ENCODE results near the gene IKZF5.

IKZF5 gene

GRCh38 chr10:123001370-123001769, 7.2 kb downstream of the IKZF5 start:
- TF ChIP-seq, protein P1, sequence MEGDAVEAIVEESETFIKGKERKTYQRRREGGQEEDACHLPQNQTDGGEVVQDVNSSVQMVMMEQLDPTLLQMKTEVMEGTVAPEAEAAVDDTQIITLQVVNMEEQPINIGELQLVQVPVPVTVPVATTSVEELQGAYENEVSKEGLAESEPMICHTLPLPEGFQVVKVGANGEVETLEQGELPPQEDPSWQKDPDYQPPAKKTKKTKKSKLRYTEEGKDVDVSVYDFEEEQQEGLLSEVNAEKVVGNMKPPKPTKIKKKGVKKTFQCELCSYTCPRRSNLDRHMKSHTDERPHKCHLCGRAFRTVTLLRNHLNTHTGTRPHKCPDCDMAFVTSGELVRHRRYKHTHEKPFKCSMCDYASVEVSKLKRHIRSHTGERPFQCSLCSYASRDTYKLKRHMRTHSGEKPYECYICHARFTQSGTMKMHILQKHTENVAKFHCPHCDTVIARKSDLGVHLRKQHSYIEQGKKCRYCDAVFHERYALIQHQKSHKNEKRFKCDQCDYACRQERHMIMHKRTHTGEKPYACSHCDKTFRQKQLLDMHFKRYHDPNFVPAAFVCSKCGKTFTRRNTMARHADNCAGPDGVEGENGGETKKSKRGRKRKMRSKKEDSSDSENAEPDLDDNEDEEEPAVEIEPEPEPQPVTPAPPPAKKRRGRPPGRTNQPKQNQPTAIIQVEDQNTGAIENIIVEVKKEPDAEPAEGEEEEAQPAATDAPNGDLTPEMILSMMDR (conservative IDR thresholded peaks at IDR 0.05; ENCODE audit: low read length) = no peak
- DNase-seq (ENCODE audit: low read depth) = no peak
- H3K4me3 ChIP-seq (ENCODE audit: low read length) = no peak overlapping the region

DNA sequence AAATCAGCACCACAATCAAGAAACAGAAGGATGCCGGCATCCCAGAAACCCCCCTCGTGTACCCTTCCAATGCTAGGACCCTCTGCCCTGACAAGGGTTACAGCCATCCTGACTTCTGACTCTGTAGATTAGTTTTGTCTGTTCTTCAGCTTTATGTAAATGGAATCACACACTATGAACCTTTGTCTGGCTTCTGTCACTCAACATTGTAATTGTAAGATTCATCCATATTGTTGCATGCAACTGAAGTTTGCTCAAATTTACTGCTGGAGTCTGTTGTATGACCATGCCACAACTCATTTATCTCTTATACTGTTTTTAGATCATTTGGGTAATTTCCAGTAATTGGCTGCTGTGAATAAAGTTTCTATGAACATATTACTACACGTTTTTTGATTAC, 8.4 kb downstream of the IKZF5 start:
- no peak for DNase-seq (ENCODE audit: low read depth)
- TF ChIP-seq, protein P1 (conservative IDR thresholded peaks at IDR 0.05; ENCODE audit: low read length) = no peak
- H3K4me3 ChIP-seq (ENCODE audit: low read length) = no peak overlapping the region

DNA sequence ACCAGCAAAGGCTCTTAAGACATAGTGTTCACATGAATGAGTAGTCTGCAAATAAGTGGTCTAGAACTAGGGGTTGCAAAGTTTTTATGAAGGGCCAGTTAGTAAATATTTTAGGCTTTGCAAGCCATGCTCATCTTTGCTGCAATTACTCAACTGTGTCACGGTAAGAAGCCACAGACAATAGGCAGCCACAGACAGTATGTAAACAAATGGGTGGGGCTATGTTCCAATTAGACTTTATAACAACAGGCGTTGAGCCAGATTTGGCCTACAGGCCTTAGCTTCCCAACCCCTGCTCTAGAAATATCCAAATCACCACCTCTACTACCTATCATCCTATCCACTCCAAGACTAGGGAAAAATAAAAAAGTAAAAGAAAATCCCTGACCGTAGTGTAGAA, 9.2 kb downstream of the IKZF5 start:
- no peak overlapping the region for H3K4me3 ChIP-seq (ENCODE audit: low read length)
- DNase-seq (ENCODE audit: low read depth) = no peak
- TF ChIP-seq, protein P1 (conservative IDR thresholded peaks at IDR 0.05; ENCODE audit: low read length) = no peak

- TF ChIP-seq, protein P1 (conservative IDR thresholded peaks at IDR 0.05; ENCODE audit: low read length) = no peak
- no peak overlapping the region for H3K4me3 ChIP-seq (ENCODE audit: low read length)
These were observed 9.7 kb downstream of the IKZF5 start for GRCh38 chr10:122998934-122999333.

GRCh38 chr10:122998360-122998917, 10.2 kb downstream of the IKZF5 start:
- H3K4me3 ChIP-seq (ENCODE audit: low read length) = no peak overlapping the region
- DNase-seq (ENCODE audit: low read depth) = no peak
- TF ChIP-seq, protein P1 (conservative IDR thresholded peaks at IDR 0.05; ENCODE audit: low read length) = no peak

More at GRCh38 chr10:122998934-122999333, 9.7 kb downstream of the IKZF5 start:
- DNase-seq (ENCODE audit: low read depth) = no peak

DNA sequence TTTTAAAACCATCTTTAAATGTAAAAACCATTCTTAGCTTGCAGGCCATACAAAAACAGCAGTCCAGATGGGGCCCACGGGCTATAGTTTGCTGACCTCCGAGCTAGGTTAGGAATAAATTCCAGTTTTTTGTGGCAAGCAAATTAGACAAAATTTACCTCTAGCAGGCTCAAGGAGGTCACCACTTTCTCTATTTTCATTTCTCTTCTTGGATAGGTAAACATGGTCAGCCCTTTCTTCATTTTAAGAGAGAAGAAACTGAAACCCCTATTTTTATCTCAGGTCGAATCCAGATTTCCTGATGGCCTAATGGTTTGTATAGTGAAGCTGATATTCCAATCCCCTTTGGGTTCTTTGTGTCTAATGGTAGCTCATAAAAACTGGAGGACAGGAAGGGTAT, 10.7 kb downstream of the IKZF5 start:
- TF ChIP-seq, protein P1 (conservative IDR thresholded peaks at IDR 0.05; ENCODE audit: low read length) = no peak
- no peak for DNase-seq (ENCODE audit: low read depth)
- H3K4me3 ChIP-seq (ENCODE audit: low read length) = no peak overlapping the region

- no peak overlapping the region for H3K4me3 ChIP-seq (ENCODE audit: low read length)
- TF ChIP-seq, protein P1 (conservative IDR thresholded peaks at IDR 0.05; ENCODE audit: low read length) = no peak
- no peak for DNase-seq (ENCODE audit: low read depth)
These were observed 12.7 kb downstream of the IKZF5 start for GRCh38 chr10:122995936-122996335.

Data from AG10803 (cell line).